HG03159 (cell line): ENCODE measurements around the gene CCDC50.

Experiments
- ATAC-seq: cut with Tn5 transposase; IDR thresholded peaks from one replicate; pipeline ENCODE4 v1.9.1; 2021; ENCODE audit warnings: mild to moderate bottlenecking, moderate library complexity; ENCODE audit not compliant: unreplicated experiment

The CCDC50 gene

GRCh38 chr3:191316876-191317603 lies 12.2 kb upstream of the CCDC50 start:
- ATAC-seq = no peak

- no peak for ATAC-seq
Observed at GRCh38 chr3:191320316-191320715, 8.9 kb upstream of the CCDC50 start.

GRCh38 chr3:191321019-191321767 lies 8.0 kb upstream of the CCDC50 start:
- ATAC-seq = no peak

GRCh38 chr3:191324936-191325335 lies 4.3 kb upstream of the CCDC50 start:
- no peak for ATAC-seq

GRCh38 chr3:191327526-191327925 lies 1.7 kb upstream of the CCDC50 start:
- no peak for ATAC-seq

GRCh38 chr3:191328383-191328961 lies 722 bp upstream of the CCDC50 start:
- ATAC-seq = no peak

GRCh38 chr3:191329654-191330529 lies 698 bp downstream of the CCDC50 start, which contains the start of gene UTS2B:
Gene UTS2B, minus strand, starts transcription at chr3:191330526. Its CDS starts 48,337 bp downstream, at chr3:191282189.
- ATAC-seq = peak; percentile 31

- ATAC-seq = no peak
Observed at GRCh38 chr3:191330530-191331048, 1.4 kb downstream of the CCDC50 start.

GRCh38 chr3:191331388-191331787 lies 2.2 kb downstream of the CCDC50 start:
- no peak for ATAC-seq

GRCh38 chr3:191333298-191333880 lies 4.2 kb downstream of the CCDC50 start:
- ATAC-seq = no peak

- no peak for ATAC-seq
Observed at GRCh38 chr3:191334346-191334893, 5.2 kb downstream of the CCDC50 start.

- ATAC-seq = no peak
Observed at GRCh38 chr3:191336833-191337232, 7.6 kb downstream of the CCDC50 start.

GRCh38 chr3:191338177-191338488 lies 8.9 kb downstream of the CCDC50 start:
- no peak for ATAC-seq

- ATAC-seq = no peak
Observed at GRCh38 chr3:191339316-191339917, 10.2 kb downstream of the CCDC50 start.

GRCh38 chr3:191340351-191340750 lies 11.2 kb downstream of the CCDC50 start:
- no peak for ATAC-seq

GRCh38 chr3:191340966-191341365 lies 11.8 kb downstream of the CCDC50 start:
- ATAC-seq = peak; percentile 39

- no peak for ATAC-seq
Observed at GRCh38 chr3:191342006-191342405, 12.8 kb downstream of the CCDC50 start.

- no peak for ATAC-seq
Observed at GRCh38 chr3:191342411-191342810, 13.2 kb downstream of the CCDC50 start.

GRCh38 chr3:191343115-191343514 lies 13.9 kb downstream of the CCDC50 start:
- no peak for ATAC-seq

GRCh38 chr3:191343913-191344312 lies 14.7 kb downstream of the CCDC50 start:
- no peak for ATAC-seq
